Caki2 (cell line): Measurements from ENCODE around the gene WDR82. TPM values are rescaled to one million over a fixed set of nuclear protein-coding genes. Genes with fewer than 3 reads are reported as not detected.
"Not testable (repeated sequence)": the region's sequence is repeated elsewhere in the genome, so short reads cannot be mapped to it uniquely, and the experiment has no call there.

ENCODE experiments used
- DNase-seq: peaks from one replicate; pipeline ENCODE4 v3.0.0-alpha.2; 2015; ENCODE audit warnings: low read depth
- in situ Hi-C: cut with HindIII; loops from 2 replicates; pipeline ENCODE4 v1.10.0; 2016; ENCODE audit warnings: low sequenced_read_pairs, low pct_unique_long_range_greater_than_20kb, mixed read lengths
- total RNA-seq: library from RNA; depleted of rRNA; stranded (reverse); fragments of >200 nt; shearing (Covaris generic); gene quantifications from 2 replicates; pipeline ENCODE4 v1.2.3, GENCODE V29; 2014; ENCODE audit warnings: low replicate concordance

The WDR82 gene
- total RNA-seq, 1 experiment from 2014 or later, result 35.1 TPM

- in situ Hi-C loops, DNase-seq: not testable (repeated sequence)
Observed at GRCh38 chr3:52272172-52272571, 6.3 kb downstream of the WDR82 start.

- in situ Hi-C loops, result no loop called here
- no peak for DNase-seq
Observed at GRCh38 chr3:52270252-52270754, 8.1 kb downstream of the WDR82 start.

- no peak for DNase-seq
- in situ Hi-C loops, result no loop called here
Observed at GRCh38 chr3:52269776-52270175, 8.7 kb downstream of the WDR82 start.

GRCh38 chr3:52268036-52268435, 10.4 kb downstream of the WDR82 start:
- no peak for DNase-seq
- in situ Hi-C loops, result no loop called here

GRCh38 chr3:52265387-52265786, 13.1 kb downstream of the WDR82 start:
- in situ Hi-C loops, result no loop called here
- no peak for DNase-seq

- no peak for DNase-seq
- in situ Hi-C loops, result no loop called here
Observed at GRCh38 chr3:52262447-52262846, 16.0 kb downstream of the WDR82 start.

- in situ Hi-C loops, result no loop called here
Observed at GRCh38 chr3:52259448-52259847, 19.0 kb downstream of the WDR82 start.

GRCh38 chr3:52259035-52259434, 19.4 kb downstream of the WDR82 start:
- in situ Hi-C loops, result no loop called here
- DNase-seq, result no peak

More at GRCh38 chr3:52259448-52259847, 19.0 kb downstream of the WDR82 start:
- no peak for DNase-seq

GRCh38 chr3:52257911-52258310, 20.5 kb downstream of the WDR82 start:
- no peak for DNase-seq
- in situ Hi-C loops, result no loop called here

- in situ Hi-C loops, result no loop called here
- DNase-seq, result no peak
Observed at GRCh38 chr3:52256622-52257021, 21.8 kb downstream of the WDR82 start.

- in situ Hi-C loops, result no loop called here
- DNase-seq, result no peak
Observed at GRCh38 chr3:52256159-52256558, 22.3 kb downstream of the WDR82 start.

GRCh38 chr3:52254608-52255007, 23.8 kb downstream of the WDR82 start:
- in situ Hi-C loops, result no loop called here
- no peak for DNase-seq

GRCh38 chr3:52253314-52254304, 24.8 kb downstream of the WDR82 start:
- in situ Hi-C loops, result no loop called here
- no peak for DNase-seq

GRCh38 chr3:52250122-52250521, 28.3 kb downstream of the WDR82 start:
- DNase-seq, result no peak
- in situ Hi-C loops, result no loop called here

- no peak for DNase-seq
- in situ Hi-C loops, result no loop called here
Observed at GRCh38 chr3:52249683-52250082, 28.8 kb downstream of the WDR82 start.

- in situ Hi-C loops, result no loop called here
- no peak for DNase-seq
Observed at GRCh38 chr3:52248816-52249547, 29.5 kb downstream of the WDR82 start.

GRCh38 chr3:52248165-52248541, 30.3 kb downstream of the WDR82 start:
- in situ Hi-C loops, result no loop called here
- no peak for DNase-seq

- in situ Hi-C loops, result no loop called here
- no peak for DNase-seq
Observed at GRCh38 chr3:52247409-52248164, 30.9 kb downstream of the WDR82 start.
